H9 (cell line): Measurements from ENCODE around the gene ARL2BP. TPM values are rescaled to one million over a fixed set of nuclear protein-coding genes. Genes with fewer than 3 reads are reported as not detected.

Experiments
- DNase-seq: peaks from one replicate; pipeline ENCODE4 v3.0.0-alpha.2; 2017
- H2AFZ ChIP-seq: one replicate; pipeline ENCODE4 v1.6.1; 2013; ENCODE audit warnings: mild to moderate bottlenecking, low read length, control low read depth, moderate library complexity
- H2AK5ac ChIP-seq: 2 replicates; pipeline ENCODE4 v1.6.1; 2013; ENCODE audit warnings: low read length, control low read depth, mixed read lengths; ENCODE audit not compliant: insufficient read length
- H2BK120ac ChIP-seq: one replicate; pipeline ENCODE4 v1.6.1; 2013; ENCODE audit warnings: low read depth, mild to moderate bottlenecking, low read length, control low read depth, inconsistent platforms; ENCODE audit not compliant: poor library complexity, severe bottlenecking
- H2BK12ac ChIP-seq: 2 replicates; pipeline ENCODE4 v1.6.1; 2013; ENCODE audit warnings: low read length, control low read depth, mixed read lengths, low read depth; ENCODE audit not compliant: insufficient read length
- H2BK15ac ChIP-seq: 2 replicates; pipeline ENCODE4 v1.6.1; 2013; ENCODE audit warnings: low read depth, low read length, control low read depth
- H2BK20ac ChIP-seq: one replicate; pipeline ENCODE4 v1.6.1; 2013; ENCODE audit warnings: low read depth, mild to moderate bottlenecking, low read length, control low read depth, inconsistent platforms; ENCODE audit not compliant: poor library complexity, severe bottlenecking
- H2BK5ac ChIP-seq: 2 replicates; pipeline ENCODE4 v1.6.1; 2013; ENCODE audit warnings: low read length, control low read depth, mixed read lengths; ENCODE audit not compliant: insufficient read length
- H3K14ac ChIP-seq: 2 replicates; pipeline ENCODE4 v1.6.1; 2013; ENCODE audit warnings: low read length, control low read depth; ENCODE audit not compliant: insufficient read depth
- H3K18ac ChIP-seq: 2 replicates; pipeline ENCODE4 v1.6.1; 2013; ENCODE audit warnings: low read depth, mild to moderate bottlenecking, mixed read lengths, low read length, control low read depth; ENCODE audit not compliant: insufficient read length
- H3K23ac ChIP-seq: 2 replicates; pipeline ENCODE4 v1.6.1; 2013; ENCODE audit warnings: low read length, control low read depth, mixed read lengths, low read depth; ENCODE audit not compliant: insufficient read length
- H3K23me2 ChIP-seq: 2 replicates; pipeline ENCODE4 v1.6.1; 2013; ENCODE audit warnings: low read depth, mild to moderate bottlenecking, mixed read lengths, low read length, control low read depth; ENCODE audit not compliant: insufficient read length, poor library complexity, severe bottlenecking
- H3K27ac ChIP-seq: 2 replicates; pipeline ENCODE4 v1.5.1; 2013; ENCODE audit warnings: low read length, control low read depth, mixed read lengths, low read depth; ENCODE audit not compliant: insufficient read length
- H3K27me3 ChIP-seq: 2 replicates; pipeline ENCODE4 v1.6.1; 2013; ENCODE audit warnings: low read length, control low read depth, inconsistent platforms; ENCODE audit not compliant: insufficient read depth
- H3K4ac ChIP-seq: 2 replicates; pipeline ENCODE4 v1.6.1; 2013; ENCODE audit warnings: low read depth, mild to moderate bottlenecking, control low read depth, inconsistent platforms, low read length, moderate library complexity
- H3K4me1 ChIP-seq: 2 replicates; pipeline ENCODE4 v1.6.1; 2013; ENCODE audit warnings: low read length, control low read depth, inconsistent platforms; ENCODE audit not compliant: insufficient read depth
- H3K4me2 ChIP-seq: 2 replicates; pipeline ENCODE4 v1.6.1; 2013; ENCODE audit warnings: low read length, control low read depth, mixed read lengths; ENCODE audit not compliant: insufficient read length, insufficient read depth
- H3K56ac ChIP-seq: 2 replicates; pipeline ENCODE4 v1.6.1; 2013; ENCODE audit warnings: low read depth, mild to moderate bottlenecking, mixed read lengths, low read length, control low read depth; ENCODE audit not compliant: insufficient read length
- H3K79me1 ChIP-seq: 2 replicates; pipeline ENCODE4 v1.6.1; 2013; ENCODE audit warnings: low read depth, mild to moderate bottlenecking, moderate library complexity, low read length, control low read depth, inconsistent platforms; ENCODE audit not compliant: insufficient read depth, poor library complexity, severe bottlenecking
- H3K79me2 ChIP-seq: 2 replicates; pipeline ENCODE4 v1.6.1; 2013; ENCODE audit warnings: low read length, control low read depth, inconsistent platforms; ENCODE audit not compliant: insufficient read depth
- H3K9ac ChIP-seq: 2 replicates; pipeline ENCODE4 v1.6.1; 2013; ENCODE audit warnings: low read length, control low read depth, mixed read lengths; ENCODE audit not compliant: insufficient read length; ENCODE audit errors: extremely low read depth
- H3K9me3 ChIP-seq: one replicate; pipeline ENCODE4 v1.6.1; 2013; ENCODE audit warnings: low read depth, low read length, inconsistent platforms; ENCODE audit not compliant: control insufficient read depth
- H3T11ph ChIP-seq: one replicate; pipeline ENCODE4 v1.6.1; 2013; ENCODE audit warnings: mild to moderate bottlenecking, low read length, control low read depth, inconsistent platforms
- H4K20me1 ChIP-seq: one replicate; pipeline ENCODE4 v1.6.1; 2013; ENCODE audit not compliant: control insufficient read depth, insufficient read length, insufficient read depth
- H4K5ac ChIP-seq: 2 replicates; pipeline ENCODE4 v1.6.1; 2013; ENCODE audit warnings: low read depth, mild to moderate bottlenecking, mixed read lengths, low read length, control low read depth; ENCODE audit not compliant: insufficient read length
- H4K8ac ChIP-seq: replicated peaks from 2 replicates; pipeline ENCODE4 v1.6.1; 2013; ENCODE audit warnings: low read length, control low read depth, mixed read lengths, low read depth; ENCODE audit not compliant: insufficient read length
- H4K91ac ChIP-seq: 2 replicates; pipeline ENCODE4 v1.6.1; 2013; ENCODE audit warnings: low read depth, mild to moderate bottlenecking, moderate library complexity, mixed read lengths, low read length, control low read depth; ENCODE audit not compliant: insufficient read length
- H3K27ac Mint-ChIP-seq, 3 experiments: 2 replicates in 2 of 3; 3 replicates in 1 of 3; pipeline ENCODE4 v1.8.0; 2020 to 2021; ENCODE audit warnings: mixed read lengths in 3 of 3, mild to moderate bottlenecking in 1 of 3, moderate library complexity in 1 of 3
- H3K27me3 Mint-ChIP-seq: 2 replicates; pipeline ENCODE4 v1.8.0; 2021; ENCODE audit warnings: low read depth, mild to moderate bottlenecking, moderate library complexity, mixed read lengths
- H3K36me3 Mint-ChIP-seq, 3 experiments: 2 replicates in 2 of 3; 3 replicates in 1 of 3; pipeline ENCODE4 v1.8.0; 2020 to 2021; ENCODE audit warnings: low read depth in 3 of 3, mixed read lengths in 3 of 3; ENCODE audit not compliant: insufficient read depth in 1 of 3
- H3K4me1 Mint-ChIP-seq, 2 experiments: 2 replicates each; pipeline ENCODE4 v1.8.0; 2020; ENCODE audit warnings: mixed read lengths in 2 of 2
- H3K4me3 Mint-ChIP-seq, 2 experiments: 2 replicates in 1 of 2; 3 replicates in 1 of 2; pipeline ENCODE4 v1.8.0; 2020 to 2021; ENCODE audit warnings: mild to moderate bottlenecking in 2 of 2, mixed read lengths in 2 of 2, moderate library complexity in 1 of 2
- H3K9me3 Mint-ChIP-seq, 2 experiments: 2 replicates in 1 of 2; 3 replicates in 1 of 2; pipeline ENCODE4 v1.8.0; 2020; ENCODE audit warnings: mild to moderate bottlenecking in 2 of 2, mixed read lengths in 2 of 2, moderate library complexity in 1 of 2
- WGBS: extraction: QIAGEN DNeasy Blood & Tissue Kit; methylation state at CpG from one replicate; pipeline ENCODE4 v1.1.7; 2013; ENCODE audit warnings: missing lambda C conversion rate, low lambda C conversion rate, mixed read lengths; ENCODE audit not compliant: insufficient read length; ENCODE audit errors: extremely low coverage; 5-methylcytosine and 5-hydroxymethylcytosine counted together
- total RNA-seq: library from RNA; stranded (reverse); gene quantifications from 2 replicates; pipeline ENCODE4 v1.2.1, GENCODE V29; 2021
- TF ChIP-seq, protein P1 (sequence below): fragments of 200-600 bp; sonication (generic); conservative IDR thresholded peaks from 3 replicates; pipeline ENCODE4 v1.8.0; 2021; ENCODE audit warnings: antibody characterized with exemption, mild to moderate bottlenecking

The ARL2BP gene
- total RNA-seq, 1 experiment from 2014 or later: 18.0 TPM

DNA sequence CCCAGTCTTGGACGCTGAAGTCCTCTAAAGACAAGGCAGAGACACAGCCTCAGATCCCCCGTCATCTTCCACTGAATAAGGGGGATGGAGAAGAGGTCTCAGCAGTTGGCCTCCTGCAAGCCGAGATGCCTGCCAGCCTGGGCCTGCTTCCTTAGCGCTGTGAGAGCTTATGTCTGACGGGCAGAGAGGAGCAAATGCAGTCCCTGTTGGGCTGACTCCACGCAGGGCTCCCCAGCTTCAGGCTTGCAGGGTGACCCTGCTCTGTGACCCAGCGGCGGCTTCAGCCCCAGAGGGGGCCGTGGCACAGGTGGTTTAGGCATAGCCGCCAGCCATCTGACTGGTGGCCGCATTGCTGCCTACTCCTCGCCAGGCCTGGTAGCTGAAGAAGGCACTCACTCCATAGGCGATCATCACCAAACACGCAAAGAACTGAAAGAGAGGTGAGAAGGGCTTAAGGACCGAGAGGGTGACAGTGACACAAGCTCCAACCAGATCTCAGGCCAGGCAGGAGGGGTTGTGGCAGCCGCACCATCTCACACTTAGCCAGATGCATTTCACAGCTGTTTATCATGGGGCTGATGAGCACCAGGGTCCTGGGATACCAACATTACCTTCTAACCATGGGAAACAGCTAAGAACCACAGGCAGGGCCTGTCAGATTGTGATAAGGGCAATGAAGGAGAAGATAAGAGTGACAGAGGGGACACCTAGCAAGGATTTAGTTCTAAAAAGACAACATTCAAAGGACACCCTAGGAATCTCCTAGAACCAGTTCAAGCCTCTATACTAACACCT lies 11.7 kb downstream of the ARL2BP start:
- no peak overlapping the region for H3K18ac ChIP-seq
- H3K4me3 Mint-ChIP-seq: no peak overlapping the region
- no peak overlapping the region for H4K91ac ChIP-seq
- H3K27ac ChIP-seq: no peak overlapping the region
- no peak overlapping the region for H2BK5ac ChIP-seq
- no peak overlapping the region for H2BK12ac ChIP-seq
- H3K4me1 ChIP-seq: peaks cover 3% of the 10 kb centered on the region
- H3K56ac ChIP-seq: no peak overlapping the region
- TF ChIP-seq, protein P1, sequence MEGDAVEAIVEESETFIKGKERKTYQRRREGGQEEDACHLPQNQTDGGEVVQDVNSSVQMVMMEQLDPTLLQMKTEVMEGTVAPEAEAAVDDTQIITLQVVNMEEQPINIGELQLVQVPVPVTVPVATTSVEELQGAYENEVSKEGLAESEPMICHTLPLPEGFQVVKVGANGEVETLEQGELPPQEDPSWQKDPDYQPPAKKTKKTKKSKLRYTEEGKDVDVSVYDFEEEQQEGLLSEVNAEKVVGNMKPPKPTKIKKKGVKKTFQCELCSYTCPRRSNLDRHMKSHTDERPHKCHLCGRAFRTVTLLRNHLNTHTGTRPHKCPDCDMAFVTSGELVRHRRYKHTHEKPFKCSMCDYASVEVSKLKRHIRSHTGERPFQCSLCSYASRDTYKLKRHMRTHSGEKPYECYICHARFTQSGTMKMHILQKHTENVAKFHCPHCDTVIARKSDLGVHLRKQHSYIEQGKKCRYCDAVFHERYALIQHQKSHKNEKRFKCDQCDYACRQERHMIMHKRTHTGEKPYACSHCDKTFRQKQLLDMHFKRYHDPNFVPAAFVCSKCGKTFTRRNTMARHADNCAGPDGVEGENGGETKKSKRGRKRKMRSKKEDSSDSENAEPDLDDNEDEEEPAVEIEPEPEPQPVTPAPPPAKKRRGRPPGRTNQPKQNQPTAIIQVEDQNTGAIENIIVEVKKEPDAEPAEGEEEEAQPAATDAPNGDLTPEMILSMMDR: no peak
- peaks cover 13% of the 10 kb centered on the region in 2 experiments for H3K4me1 Mint-ChIP-seq
- H3K79me1 ChIP-seq: no peaks in the 10 kb centered on the region
- no peak overlapping the region; a peak in 1 of 7 replicates for H3K27ac Mint-ChIP-seq
- H2BK120ac ChIP-seq: no peak overlapping the region
- H3K23ac ChIP-seq: no peak overlapping the region
- H2AK5ac ChIP-seq: no peak overlapping the region
- no peak overlapping the region; the same call in 1 of the 2 replicates for H3K14ac ChIP-seq
- H3K36me3 Mint-ChIP-seq: peaks cover 10 to 13% (median 13%) of the 10 kb centered on the region in 3 experiments
- H3T11ph ChIP-seq: no peak overlapping the region
- no peak overlapping the region for H2BK20ac ChIP-seq
- H4K8ac ChIP-seq: no peak overlapping the region
- no peaks in the 10 kb centered on the region; the same call in 1 of the 2 replicates for H3K27me3 Mint-ChIP-seq
- H2BK15ac ChIP-seq: no peak overlapping the region
- no peaks in the 10 kb centered on the region for H3K27me3 ChIP-seq
- no peak overlapping the region for H3K4me2 ChIP-seq
- no CpG with 5 or more reads among the region's 16 CpGs for WGBS
- H3K9ac ChIP-seq: no peak overlapping the region
- no peaks in the 10 kb centered on the region for H3K79me2 ChIP-seq
- peaks cover 0 to 4% of the 10 kb centered on the region in 2 experiments; a peak in 3 of 5 replicates for H3K9me3 Mint-ChIP-seq
- H4K20me1 ChIP-seq: no peaks in the 10 kb centered on the region
- H2AFZ ChIP-seq: no peak overlapping the region
- H4K5ac ChIP-seq: no peak overlapping the region
- no peak for DNase-seq
- H3K4ac ChIP-seq: no peak overlapping the region
- H3K23me2 ChIP-seq: no peaks in the 10 kb centered on the region
- H3K9me3 ChIP-seq: peaks cover 6% of the 10 kb centered on the region
